Fibroblast of lung (primary cell): ENCODE measurements around the gene PLAAT1. TPM values are rescaled to one million over a fixed set of nuclear protein-coding genes. Genes with fewer than 3 reads are reported as not detected.

Experiments used
- DNase-seq, 2 donors: peaks; one replicate each; pipeline versions ENCODE4 v3.0.0 to v3.0.0-alpha.2; 2010; ENCODE audit warnings: low read depth in 2 of 2
- H2AFZ ChIP-seq: 2 replicates; pipeline ENCODE4 v1.5.1; 2012; ENCODE audit warnings: low read length, control low read depth, inconsistent platforms
- H3K27ac ChIP-seq: 2 replicates; pipeline ENCODE4 v1.5.1; 2011; ENCODE audit warnings: low read length, control low read depth; ENCODE audit not compliant: insufficient read depth
- H3K27me3 ChIP-seq: 2 replicates; pipeline ENCODE4 v1.5.1; 2011; ENCODE audit warnings: mild to moderate bottlenecking, low read length; ENCODE audit not compliant: control insufficient read depth, insufficient read depth
- H3K36me3 ChIP-seq: 2 replicates; pipeline ENCODE4 v1.5.1; 2011; ENCODE audit warnings: low read length; ENCODE audit not compliant: control insufficient read depth, insufficient read depth
- H3K4me1 ChIP-seq: 2 replicates; pipeline ENCODE4 v1.5.1; 2011; ENCODE audit warnings: low read length; ENCODE audit not compliant: control insufficient read depth, insufficient read depth; ENCODE audit errors: extremely low read depth
- H3K4me2 ChIP-seq: 2 replicates; pipeline ENCODE4 v1.5.1; 2011; ENCODE audit warnings: low read length, control low read depth; ENCODE audit not compliant: insufficient read depth; ENCODE audit errors: extremely low read depth
- H3K4me3 ChIP-seq, 4 experiments: fragments of 200-600 bp in 1 of 4; sonication (generic) in 1 of 4; replicated peaks in 1 of 4; 2 replicates each; pipeline ENCODE4 v1.5.1; 2011 to 2016; ENCODE audit warnings: low read length in 4 of 4, low read depth in 3 of 4, mild to moderate bottlenecking in 3 of 4, control low read depth in 2 of 4, inconsistent platforms in 1 of 4, mixed read lengths in 1 of 4; ENCODE audit not compliant: insufficient read depth in 1 of 4; ENCODE audit errors: control extremely low read depth in 1 of 4
- H3K79me2 ChIP-seq: 2 replicates; pipeline ENCODE4 v1.5.1; 2012; ENCODE audit warnings: mild to moderate bottlenecking, low read length, inconsistent platforms; ENCODE audit not compliant: control insufficient read depth, insufficient read depth
- H3K9ac ChIP-seq: 2 replicates; pipeline ENCODE4 v1.5.1; 2011; ENCODE audit warnings: mild to moderate bottlenecking, low read length, control low read depth; ENCODE audit not compliant: insufficient read depth
- H3K9me3 ChIP-seq: 2 replicates; pipeline ENCODE4 v1.5.1; 2012; ENCODE audit warnings: low read depth, low read length; ENCODE audit not compliant: control insufficient read depth, insufficient read depth
- H4K20me1 ChIP-seq: 2 replicates; pipeline ENCODE4 v1.5.1; 2011; ENCODE audit warnings: low read length; ENCODE audit not compliant: control insufficient read depth, insufficient read depth; ENCODE audit errors: extremely low read depth
- CTCF ChIP-seq, 2 donors: IDR thresholded peaks in 1 of 2; conservative IDR thresholded peaks in 1 of 2; 1 replicate in 1 of 2; 2 replicates in 1 of 2; pipeline ENCODE4 v1.5.1; 2011 to 2012; ENCODE audit warnings: low read length in 2 of 2, control low read depth in 1 of 2, inconsistent platforms in 1 of 2, low read depth in 1 of 2, mild to moderate bottlenecking in 1 of 2
- EZH2 ChIP-seq: IDR thresholded peaks from 2 replicates; pipeline ENCODE4 v1.5.1; 2012; ENCODE audit warnings: low read length, control low read depth, mild to moderate bottlenecking; ENCODE audit errors: missing control alignments
- polyA plus RNA-seq, 2 donors: library from polyadenylated mRNA; depleted of rRNA in 1 of 2; stranded (reverse) in 1 of 2; unstranded in 1 of 2; fragments of >200 nt; gene quantifications; 2 replicates each; pipeline ENCODE4 v1.2.1, GENCODE V29; 2011 to 2012; ENCODE audit warnings: missing spikeins in 1 of 2
- total RNA-seq: library from RNA; depleted of rRNA; stranded (reverse); fragments of >200 nt; gene quantifications from 2 replicates; pipeline ENCODE4 v1.2.1, GENCODE V29; 2014

Gene PLAAT1
- total and polyA plus RNA-seq, 2 donors (not counting 1 experiment from before 2014, with no cell fraction given), result 0.07 TPM; not detected in 1

- no peak for TF ChIP-seq CTCF (conservative IDR thresholded peaks at IDR 0.05 in 1 of 2, IDR thresholded peaks at IDR 0.05 in 1 of 2; ENCODE audit: low read depth in 1 of 2, low read length in 2 of 2)
- TF ChIP-seq EZH2, result no peak
- no peaks in the 10 kb centered on the region for H3K9me3 ChIP-seq
- H3K27me3 ChIP-seq, result no peaks in the 10 kb centered on the region
- H3K36me3 ChIP-seq, result no peaks in the 10 kb centered on the region
- no peak overlapping the region for H3K4me2 ChIP-seq
- no peak overlapping the region for H3K27ac ChIP-seq
- H3K4me3 ChIP-seq, result no peak overlapping the region
- H3K4me1 ChIP-seq, result no peaks in the 10 kb centered on the region
- no peak overlapping the region for H3K9ac ChIP-seq
- DNase-seq, result peak in 1 of 2 donors; percentile 90
- H4K20me1 ChIP-seq, result no peaks in the 10 kb centered on the region
- no peaks in the 10 kb centered on the region for H3K79me2 ChIP-seq
- no peak overlapping the region for H2AFZ ChIP-seq
Measured at GRCh38 chr3:193301433-193301832, 60.4 kb downstream of the PLAAT1 start.

DNA sequence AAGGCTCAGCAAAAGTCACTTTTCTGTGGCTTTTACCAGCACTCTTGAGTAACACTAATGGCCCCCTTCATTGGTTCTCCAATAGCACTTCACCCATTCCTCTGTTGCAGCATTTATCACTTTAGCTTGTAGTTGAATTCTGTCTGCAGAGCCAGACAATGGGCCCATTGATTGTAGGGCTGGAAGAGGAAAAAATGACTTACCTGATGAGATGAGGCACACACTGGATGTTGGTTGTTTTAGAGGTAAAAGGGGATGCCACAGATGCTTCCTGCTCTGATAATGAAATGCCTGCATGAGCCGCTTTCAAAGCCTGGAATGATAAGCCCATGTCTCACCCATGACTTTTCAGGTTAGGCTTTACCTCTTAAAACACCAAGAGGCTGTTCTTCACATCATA, 64.3 kb downstream of the PLAAT1 start:
- Histone ChIP-seq H3K27me3 (no peaks in the 10 kb centered on the region), H2AFZ (no peak overlapping the region), H4K20me1 (no peaks in the 10 kb centered on the region), H3K9ac (no peak overlapping the region), H3K4me1 (no peaks in the 10 kb centered on the region), H3K79me2 (no peaks in the 10 kb centered on the region), H3K27ac (no peak overlapping the region), H3K4me3 (no peak overlapping the region), H3K9me3 (no peaks in the 10 kb centered on the region), H3K4me2 (no peak overlapping the region), H3K36me3 (no peaks in the 10 kb centered on the region)
- no peak for DNase-seq
- TF ChIP-seq EZH2 (no peak), CTCF (conservative IDR thresholded peaks at IDR 0.05 in 1 of 2, IDR thresholded peaks at IDR 0.05 in 1 of 2; ENCODE audit: low read depth in 1 of 2, low read length in 2 of 2) (no peak)

- DNase-seq, result no peak
- Histone ChIP-seq H4K20me1 (no peaks in the 10 kb centered on the region), H3K9ac (no peak overlapping the region), H3K4me3 (no peak overlapping the region), H3K79me2 (no peaks in the 10 kb centered on the region), H3K9me3 (no peaks in the 10 kb centered on the region), H3K4me2 (no peak overlapping the region), H2AFZ (no peak overlapping the region), H3K36me3 (no peaks in the 10 kb centered on the region), H3K27me3 (no peaks in the 10 kb centered on the region), H3K27ac (no peak overlapping the region), H3K4me1 (no peaks in the 10 kb centered on the region)
- TF ChIP-seq EZH2, result no peak
- TF ChIP-seq CTCF (conservative IDR thresholded peaks at IDR 0.05 in 1 of 2, IDR thresholded peaks at IDR 0.05 in 1 of 2; ENCODE audit: low read depth in 1 of 2, low read length in 2 of 2), result no peak
Measured at GRCh38 chr3:193310914-193311723, 70.1 kb downstream of the PLAAT1 start.
